SJCRH30 (cell line): ENCODE data around the gene FCSK. TPM values are rescaled to one million over a fixed set of nuclear protein-coding genes. Genes with fewer than 3 reads are reported as not detected.

Experiments used
- DNase-seq, 2 experiments: peaks; one replicate each; pipeline ENCODE4 v3.0.0-alpha.2; 2015 to 2020
- H3K27ac ChIP-seq: fragments of 250-450 bp; sonication (Bioruptor Pico); 2 replicates; pipeline ENCODE4 v1.5.1; 2020; ENCODE audit warnings: mild to moderate bottlenecking, moderate library complexity
- H3K27me3 ChIP-seq: fragments of 250-450 bp; sonication (Bioruptor Pico); 2 replicates; pipeline ENCODE4 v1.5.1; 2020; ENCODE audit warnings: mild to moderate bottlenecking, moderate library complexity
- H3K36me3 ChIP-seq: fragments of 250-450 bp; sonication (Bioruptor Pico); 2 replicates; pipeline ENCODE4 v1.5.1; 2020; ENCODE audit warnings: mild to moderate bottlenecking, moderate library complexity
- H3K4me1 ChIP-seq: fragments of 250-450 bp; sonication (Bioruptor Pico); 2 replicates; pipeline ENCODE4 v1.5.1; 2020; ENCODE audit warnings: mild to moderate bottlenecking, moderate library complexity
- H3K4me3 ChIP-seq: fragments of 250-450 bp; sonication (Bioruptor Pico); 2 replicates; pipeline ENCODE4 v1.5.1; 2020; ENCODE audit warnings: mild to moderate bottlenecking, moderate library complexity
- H3K9me3 ChIP-seq: fragments of 250-450 bp; sonication (Bioruptor Pico); replicated peaks from 2 replicates; pipeline ENCODE4 v1.5.1; 2020; ENCODE audit warnings: mild to moderate bottlenecking, moderate library complexity
- total RNA-seq: library from RNA; depleted of rRNA; stranded (reverse); fragments of >200 nt; shearing (Covaris generic); gene quantifications from 2 replicates; pipeline ENCODE4 v1.2.3, GENCODE V29; 2014; rRNA removed

The FCSK gene
- total RNA-seq, 1 experiment from 2014 or later = 1.9 TPM

- no peak overlapping the region for H3K27ac ChIP-seq
- peaks cover 71% of the 10 kb centered on the region for H3K36me3 ChIP-seq
- peak in 1 of 2 experiments; percentile 26 for DNase-seq
Observed at GRCh38 chr16:70529051-70529777, 74.8 kb downstream of the FCSK start.

More at GRCh38 chr16:70529051-70529777, 74.8 kb downstream of the FCSK start:
- Histone ChIP-seq H3K27me3 (no peaks in the 10 kb centered on the region), H3K4me3 (no peak overlapping the region), H3K9me3 (no peaks in the 10 kb centered on the region), H3K4me1 (peaks cover 3% of the 10 kb centered on the region; the same call in 1 of the 2 replicates)

Other genes with a start within 250 kb of the FCSK start
- gene EXOSC6, start 202.7 kb upstream of the FCSK start, total RNA-seq = 19.7 and 22.6 TPM in 2 replicates
- 32.4 and 36.5 TPM in 2 replicates for gene AARS1, start 165.1 kb upstream of the FCSK start, total RNA-seq
- gene DDX19B, start 155.4 kb upstream of the FCSK start, total RNA-seq = 17.5 and 23.9 TPM in 2 replicates
- 36.3 and 37.1 TPM in 2 replicates for gene DDX19A, start 107.7 kb upstream of the FCSK start, total RNA-seq
- gene ST3GAL2, start 15.5 kb upstream of the FCSK start, total RNA-seq = 13.6 TPM in 2 replicates
- gene COG4, start 69.0 kb downstream of the FCSK start, total RNA-seq = 25.4 and 26.4 TPM in 2 replicates
- gene SF3B3, start 69.2 kb downstream of the FCSK start, total RNA-seq = 270 and 318 TPM in 2 replicates
- 0.61 and 0.75 TPM in 2 replicates for gene IL34, start 192.0 kb downstream of the FCSK start, total RNA-seq
- gene MTSS2, start 231.5 kb downstream of the FCSK start, total RNA-seq = 24.6 and 27.4 TPM in 2 replicates